ENCODE measurements around the gene IFIH1. TPM values are rescaled to one million over a fixed set of nuclear protein-coding genes. Genes with fewer than 3 reads are reported as not detected.

IFIH1 gene
- total and polyA plus RNA-seq, 2 of the 8 experiments (the other 6 are each of a cell fraction or from before 2014, with no cell fraction given), result 0.32 to 2.0 TPM

GRCh38 chr2:162234620-162235462 is 83.6 kb downstream of the IFIH1 start:
- FAIRE-seq (no peak), DNase-seq (ENCODE audit: low read depth in 1 of 2, low spot score in 2 of 2) (no peak)
- Histone ChIP-seq H2AFZ (ENCODE audit: low read length) (no peak overlapping the region), H3K9me3 (ENCODE audit: insufficient read depth in 2 of 2, low read depth in 1 of 2, low read length in 1 of 2) (peaks cover 0 to 9% of the 10 kb centered on the region in 2 experiments; a peak in 1 of 4 replicates), H2AK5ac (ENCODE audit: low read depth, low read length) (no peak overlapping the region), H4K8ac (ENCODE audit: extremely low read depth, insufficient read depth, low read length) (no peak overlapping the region), H3K79me2 (ENCODE audit: control insufficient read depth in 1 of 2, insufficient read depth in 2 of 2, low read length in 2 of 2) (no peaks in the 10 kb centered on the region), H3K27ac (ENCODE audit: low read depth, low read length) (no peak overlapping the region), H2BK120ac (replicated peaks; ENCODE audit: low read depth, low read length) (no peak overlapping the region), H2BK15ac (ENCODE audit: low read length) (no peak overlapping the region), H4K91ac (replicated peaks; ENCODE audit: insufficient read length, low read length) (no peak overlapping the region), H3K79me1 (ENCODE audit: low read depth, low read length) (no peaks in the 10 kb centered on the region), H3K4ac (replicated peaks; ENCODE audit: insufficient read length, low read depth, low read length) (no peak overlapping the region), H3K14ac (ENCODE audit: insufficient read length) (no peak overlapping the region), H2BK12ac (ENCODE audit: low read depth, low read length) (no peak overlapping the region), H4K20me1 (replicated peaks in 1 of 2; ENCODE audit: control insufficient read depth in 1 of 2, insufficient read depth in 2 of 2, low read length in 2 of 2) (no peaks in the 10 kb centered on the region), H2BK20ac (ENCODE audit: low read length) (no peak overlapping the region), H2BK5ac (ENCODE audit: low read depth, low read length) (no peak overlapping the region), H3K4me3 (ENCODE audit: extremely low read depth in 1 of 4, insufficient read depth in 2 of 4, low read depth in 3 of 4, low read length in 4 of 4) (no peak overlapping the region), H3K9ac (replicated peaks in 1 of 4; ENCODE audit: extremely low read depth in 1 of 4, low read depth in 3 of 4, low read length in 3 of 4) (no peak overlapping the region), H3K23ac (ENCODE audit: insufficient read length) (no peak overlapping the region), H3K23me2 (ENCODE audit: low read depth, low read length) (no peaks in the 10 kb centered on the region), H3K4me2 (ENCODE audit: insufficient read depth in 1 of 2, low read depth in 2 of 2, low read length in 2 of 2) (no peak overlapping the region), H3K27me3 (replicated peaks in 1 of 4; ENCODE audit: control insufficient read depth in 3 of 4, extremely low read depth in 1 of 4, insufficient read depth in 3 of 4, low read length in 3 of 4) (no peaks in the 10 kb centered on the region), H3K4me1 (replicated peaks in 1 of 4; ENCODE audit: control insufficient read depth in 3 of 4, insufficient read depth in 4 of 4, low read length in 3 of 4) (no peaks in the 10 kb centered on the region), H3K36me3 (ENCODE audit: control insufficient read depth in 2 of 4, insufficient read depth in 4 of 4, low read length in 3 of 4) (no peaks in the 10 kb centered on the region), H3K18ac (ENCODE audit: extremely low read depth, low read length) (no peak overlapping the region), H4K5ac (ENCODE audit: insufficient read length, low read depth, low read length) (no peak overlapping the region), H3K56ac (replicated peaks; ENCODE audit: insufficient read length, low read depth, low read length) (no peak overlapping the region)
- ChIA-PET POLR2A (ENCODE audit: partially characterized antibody) (no interaction called here), CTCF (ENCODE audit: partially characterized antibody) (interaction anchor here (0.9 to 1.8 kb wide), 2 partner anchors 14 to 19 kb away, joined by 4 to 6 read pairs; no protein-coding TSS in a partner anchor)
- TF ChIP-seq CHD1 (IDR thresholded peaks at IDR 0.05; ENCODE audit: low read depth, low read length), result no peak
- TF ChIP-seq FOSL1 (IDR thresholded peaks at IDR 0.05; ENCODE audit: insufficient read depth, low read depth, low read length), result no peak
- no peak for TF ChIP-seq POLR2AphosphoS5 (IDR thresholded peaks at IDR 0.05; ENCODE audit: low read depth, low read length)
- no peak for TF ChIP-seq CHD2 (IDR thresholded peaks at IDR 0.05; ENCODE audit: low read length)
- 95% methylated on average over 18 of the region's 38 CpGs; no CpG with 5 or more reads in 1 of the 2 experiments for whole genome bisulfite sequencing, 2 experiments (ENCODE audit: extremely low coverage in 1 of 2, insufficient coverage in 1 of 2, insufficient read length in 1 of 2, insufficient replicate concordance in 2 of 2, low coverage in 1 of 2, low lambda C conversion rate in 2 of 2, missing lambda C conversion rate in 1 of 2)

All from H1 (cell line).